B cell (primary cell): ENCODE data around the gene DNAAF5.
"Not testable (repeated sequence)": the region's sequence is repeated elsewhere in the genome, so short reads cannot be mapped to it uniquely, and the experiment has no call there.

Experiments used
- CTCF ChIP-seq: fragments of 200-600 bp; IDR thresholded peaks from one replicate; pipeline ENCODE4 v1.8.0; 2022; ENCODE audit warnings: antibody characterized with exemption, mild to moderate bottlenecking
- EZH2 ChIP-seq: IDR thresholded peaks from 2 replicates; pipeline ENCODE4 v1.6.1; 2012; ENCODE audit warnings: borderline replicate concordance, low read depth, mild to moderate bottlenecking, moderate library complexity, low read length; ENCODE audit not compliant: insufficient read depth, poor library complexity, severe bottlenecking

GRCh38 chr7:752256-752655 lies 25.8 kb downstream of the DNAAF5 start:
- not testable (repeated sequence) for TF ChIP-seq CTCF, EZH2
